Rectal smooth muscle tissue (tissue), 1 donor: ENCODE data around the gene RNF217.
"Not testable (repeated sequence)": the region's sequence is repeated elsewhere in the genome, so short reads cannot be mapped to it uniquely, and the experiment has no call there.

Source experiments
- H3K27ac ChIP-seq: one replicate; pipeline ENCODE4 v1.7.0; 2013; ENCODE audit warnings: low read depth, low read length, inconsistent platforms
- H3K27me3 ChIP-seq: one replicate; pipeline ENCODE4 v1.7.0; 2013; ENCODE audit warnings: low read length; ENCODE audit not compliant: control insufficient read depth, insufficient read depth
- H3K36me3 ChIP-seq: one replicate; pipeline ENCODE4 v1.7.0; 2013; ENCODE audit warnings: low read length; ENCODE audit not compliant: control insufficient read depth, insufficient read depth
- H3K4me1 ChIP-seq: one replicate; pipeline ENCODE4 v1.7.0; 2013; ENCODE audit warnings: low read length; ENCODE audit not compliant: control insufficient read depth, insufficient read depth
- H3K4me3 ChIP-seq: one replicate; pipeline ENCODE4 v1.7.0; 2013; ENCODE audit warnings: low read length
- H3K9ac ChIP-seq: one replicate; pipeline ENCODE4 v1.7.0; 2013; ENCODE audit warnings: low read length

The RNF217 gene

DNA sequence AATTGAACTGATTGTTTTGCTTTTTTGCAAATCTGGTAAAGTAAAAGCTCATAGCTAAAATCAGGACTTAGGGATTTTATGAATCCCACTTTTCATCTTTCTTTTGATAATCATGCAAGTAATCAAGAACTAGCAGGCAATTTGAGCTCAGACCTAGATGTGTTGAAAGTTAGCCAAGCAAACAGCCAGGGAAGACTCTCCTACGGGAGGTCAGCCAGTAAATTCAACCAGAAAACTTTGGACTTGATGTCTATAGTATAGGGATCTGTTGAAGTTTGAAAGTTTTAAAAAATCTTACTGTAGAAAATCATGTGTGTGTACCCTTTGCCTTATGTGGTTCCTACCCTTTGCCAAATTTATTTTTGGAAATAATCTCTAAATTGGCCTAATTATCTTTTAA lies 96.3 kb downstream of the RNF217 start:
- no peaks in the 10 kb centered on the region for H3K36me3 ChIP-seq

DNA sequence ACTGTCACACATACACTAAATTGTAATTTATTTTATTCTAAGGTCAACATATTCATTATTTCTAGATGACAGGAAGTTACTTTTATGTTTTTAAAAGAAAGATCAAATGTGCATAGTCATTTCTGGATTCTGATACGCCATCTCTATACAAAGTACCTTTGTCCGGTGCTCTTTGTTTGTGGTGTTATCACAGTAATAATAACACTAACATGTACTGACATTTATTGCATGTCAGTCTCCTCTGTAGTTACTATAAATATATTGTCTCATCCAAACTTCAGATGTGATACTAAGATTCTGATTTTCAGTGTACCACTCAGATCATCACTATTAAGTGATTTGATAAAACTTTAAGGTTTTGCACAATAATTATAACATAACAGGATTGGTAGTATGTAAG lies 101.1 kb downstream of the RNF217 start:
- peaks cover 10% of the 10 kb centered on the region for H3K4me1 ChIP-seq
- H3K4me3 ChIP-seq = no peak overlapping the region
- H3K27me3 ChIP-seq = no peaks in the 10 kb centered on the region
- H3K27ac ChIP-seq = no peak overlapping the region
- H3K36me3 ChIP-seq = no peaks in the 10 kb centered on the region
- no peak overlapping the region for H3K9ac ChIP-seq

More for the DNA sequence above, 96.3 kb downstream of the RNF217 start:
- H3K4me1 ChIP-seq = peaks cover 13% of the 10 kb centered on the region
- no peak overlapping the region for H3K4me3 ChIP-seq
- no peaks in the 10 kb centered on the region for H3K27me3 ChIP-seq
- H3K27ac ChIP-seq = no peak overlapping the region
- H3K9ac ChIP-seq = no peak overlapping the region

GRCh38 chr6:125066140-125066539 lies 103.9 kb downstream of the RNF217 start:
- Histone ChIP-seq H3K4me1 (no peaks in the 10 kb centered on the region), H3K9ac (no peak overlapping the region), H3K27me3 (no peaks in the 10 kb centered on the region), H3K4me3 (no peak overlapping the region), H3K36me3 (no peaks in the 10 kb centered on the region), H3K27ac (no peak overlapping the region)

DNA sequence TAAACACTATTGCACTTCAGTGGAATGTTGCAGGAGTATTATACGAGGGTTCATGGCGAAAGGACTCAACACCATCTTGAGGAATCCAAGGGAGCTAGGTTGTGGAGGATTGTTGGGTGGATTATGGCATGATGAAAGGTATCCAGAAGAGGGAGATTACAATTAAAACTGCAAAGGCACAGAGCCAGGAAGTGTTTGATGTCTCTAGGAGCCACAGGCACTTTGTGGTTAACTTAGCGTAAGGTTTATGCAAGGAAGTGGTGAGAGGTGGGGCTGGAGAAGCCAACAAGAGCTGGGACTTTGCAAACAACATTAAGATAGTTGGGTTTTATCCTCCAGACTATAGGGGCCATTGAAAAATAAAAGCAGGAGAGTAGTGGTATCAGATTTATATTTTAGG lies 104.7 kb downstream of the RNF217 start:
- Histone ChIP-seq H3K4me1 (no peaks in the 10 kb centered on the region), H3K4me3 (no peak overlapping the region), H3K27ac (no peak overlapping the region), H3K27me3 (no peaks in the 10 kb centered on the region), H3K9ac (no peak overlapping the region), H3K36me3 (no peaks in the 10 kb centered on the region)

DNA sequence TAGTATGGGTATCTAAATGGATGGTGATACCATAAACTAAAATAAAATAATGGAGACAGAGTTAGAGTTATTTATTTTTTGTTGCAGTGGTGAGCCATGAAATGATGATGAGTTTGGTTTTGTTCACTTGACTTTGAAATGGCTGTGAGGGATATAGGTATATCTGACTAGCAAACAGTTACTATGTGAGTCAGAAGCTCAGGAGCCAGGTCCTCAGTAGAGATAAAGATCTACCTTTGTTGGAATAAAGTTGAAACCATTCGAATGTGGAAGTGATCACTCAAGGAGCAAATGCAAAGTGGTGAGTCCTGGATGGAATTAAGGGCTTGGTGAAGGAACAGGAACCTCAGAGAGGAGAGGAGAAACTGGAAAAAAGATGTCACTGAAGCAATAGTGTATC lies 105.3 kb downstream of the RNF217 start:
- H3K27me3 ChIP-seq = no peaks in the 10 kb centered on the region
- H3K9ac ChIP-seq = no peak overlapping the region
- H3K4me1 ChIP-seq = no peaks in the 10 kb centered on the region
- no peaks in the 10 kb centered on the region for H3K36me3 ChIP-seq
- H3K27ac ChIP-seq = no peak overlapping the region
- H3K4me3 ChIP-seq = no peak overlapping the region

DNA sequence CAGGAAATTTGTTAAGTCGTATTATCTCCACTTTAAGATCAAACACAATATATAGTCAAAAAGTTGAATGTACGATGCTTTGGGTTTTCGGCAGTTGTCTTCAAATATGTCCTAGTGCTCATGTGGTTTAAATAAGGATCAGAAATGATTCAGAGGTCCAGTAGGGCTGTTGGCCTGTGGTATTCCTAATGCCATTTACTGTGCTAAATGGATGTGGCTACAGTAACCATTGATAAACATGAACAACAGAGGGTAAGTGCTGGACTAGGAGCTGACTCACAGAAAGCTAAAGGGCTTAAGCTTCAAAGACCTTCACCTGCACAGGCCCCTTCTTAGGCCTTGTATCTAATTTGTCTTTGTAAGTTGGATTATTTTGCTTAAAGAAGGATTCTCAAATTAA lies 110.8 kb downstream of the RNF217 start:
- Histone ChIP-seq H3K4me1 (no peaks in the 10 kb centered on the region), H3K4me3 (no peak overlapping the region), H3K36me3 (no peaks in the 10 kb centered on the region), H3K27me3 (no peaks in the 10 kb centered on the region), H3K9ac (no peak overlapping the region), H3K27ac (no peak overlapping the region)

- no peak overlapping the region for H3K4me3 ChIP-seq
- H3K27ac ChIP-seq = no peak overlapping the region
- H3K36me3 ChIP-seq = no peaks in the 10 kb centered on the region
- H3K9ac ChIP-seq = no peak overlapping the region
- H3K4me1 ChIP-seq = no peaks in the 10 kb centered on the region
- no peaks in the 10 kb centered on the region for H3K27me3 ChIP-seq
These were observed 111.9 kb downstream of the RNF217 start for GRCh38 chr6:125074120-125074519.

- not testable (repeated sequence) for H3K4me1 ChIP-seq, H3K27me3 ChIP-seq, H3K36me3 ChIP-seq, H3K27ac ChIP-seq, H3K4me3 ChIP-seq, H3K9ac ChIP-seq
These were observed 112.8 kb downstream of the RNF217 start for GRCh38 chr6:125075073-125075472.

GRCh38 chr6:125075741-125076481 lies 113.7 kb downstream of the RNF217 start:
- Histone ChIP-seq H3K27ac (no peak overlapping the region), H3K36me3 (no peaks in the 10 kb centered on the region), H3K4me1 (no peaks in the 10 kb centered on the region), H3K9ac (no peak overlapping the region), H3K4me3 (no peak overlapping the region), H3K27me3 (no peaks in the 10 kb centered on the region)

DNA sequence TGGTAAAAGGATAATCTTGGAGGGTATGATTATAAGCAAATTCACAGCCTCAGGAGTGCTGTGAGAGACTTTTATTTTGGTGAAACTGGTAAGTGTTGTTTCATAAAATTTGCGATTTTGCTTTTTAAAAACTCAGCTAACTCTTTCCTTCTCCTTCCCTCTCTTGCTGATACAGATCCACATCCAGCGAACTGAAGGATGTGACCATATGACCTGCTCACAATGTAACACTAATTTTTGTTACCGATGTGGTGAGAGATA lies 114.2 kb downstream of the RNF217 start:
- no peak overlapping the region for H3K9ac ChIP-seq
- no peaks in the 10 kb centered on the region for H3K36me3 ChIP-seq
- no peak overlapping the region for H3K4me3 ChIP-seq
- no peak overlapping the region for H3K27ac ChIP-seq
- H3K4me1 ChIP-seq = no peaks in the 10 kb centered on the region
- H3K27me3 ChIP-seq = no peaks in the 10 kb centered on the region

GRCh38 chr6:125077453-125077852 lies 115.2 kb downstream of the RNF217 start:
- H3K4me1 ChIP-seq = no peaks in the 10 kb centered on the region
- no peak overlapping the region for H3K4me3 ChIP-seq
- H3K9ac ChIP-seq = no peak overlapping the region
- H3K36me3 ChIP-seq = no peaks in the 10 kb centered on the region
- H3K27me3 ChIP-seq = no peaks in the 10 kb centered on the region
- H3K27ac ChIP-seq = no peak overlapping the region

DNA sequence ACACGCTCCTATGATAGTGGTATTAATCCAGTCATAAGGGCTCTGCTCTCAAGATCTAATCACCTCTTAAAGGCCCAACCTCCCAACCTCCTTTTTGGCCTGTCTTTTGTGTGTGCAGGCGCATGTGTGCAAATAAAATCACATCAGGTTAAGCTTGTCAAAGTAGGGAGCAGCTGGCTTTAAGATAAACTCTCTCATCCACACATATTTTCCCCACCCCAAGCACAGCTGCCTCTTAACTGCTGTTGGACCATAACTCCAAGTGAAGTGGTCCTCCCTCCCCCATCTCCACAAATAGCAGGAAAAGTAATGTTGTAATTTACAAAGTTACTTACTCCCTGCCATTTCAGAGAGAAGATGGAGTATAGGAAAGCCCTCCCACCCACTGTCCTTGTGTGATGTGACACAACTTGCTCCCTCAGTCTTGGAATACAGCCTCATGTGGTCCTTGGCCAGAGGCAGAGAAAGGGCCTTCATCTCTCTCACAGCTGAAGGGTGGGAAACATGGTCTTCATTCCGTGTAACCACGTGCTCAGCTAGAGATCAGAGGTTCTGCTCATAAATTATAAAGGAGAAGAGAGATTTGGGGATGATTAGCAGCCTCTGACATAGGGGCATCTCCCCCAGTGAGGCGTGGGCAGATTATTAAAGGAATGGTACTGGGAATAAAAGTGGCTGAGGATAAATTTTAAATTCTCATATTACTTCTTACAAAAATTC lies 116.5 kb downstream of the RNF217 start:
- Histone ChIP-seq H3K4me1 (no peaks in the 10 kb centered on the region), H3K4me3 (no peak overlapping the region), H3K27ac (no peak overlapping the region), H3K9ac (no peak overlapping the region), H3K36me3 (no peaks in the 10 kb centered on the region), H3K27me3 (no peaks in the 10 kb centered on the region)
